SK-N-MC (cell line): ENCODE data around the gene SULF2.

Experiments used
- EZH2 ChIP-seq: fragments of 200-600 bp; sonication (generic); IDR thresholded peaks from one replicate; pipeline ENCODE4 v1.6.1; 2017; ENCODE audit warnings: antibody characterized with exemption
- POLR2AphosphoS5 ChIP-seq: IDR thresholded peaks from 2 replicates; pipeline ENCODE4 v1.6.1; 2012; ENCODE audit warnings: mild to moderate bottlenecking, low read depth, low read length, borderline replicate concordance

DNA sequence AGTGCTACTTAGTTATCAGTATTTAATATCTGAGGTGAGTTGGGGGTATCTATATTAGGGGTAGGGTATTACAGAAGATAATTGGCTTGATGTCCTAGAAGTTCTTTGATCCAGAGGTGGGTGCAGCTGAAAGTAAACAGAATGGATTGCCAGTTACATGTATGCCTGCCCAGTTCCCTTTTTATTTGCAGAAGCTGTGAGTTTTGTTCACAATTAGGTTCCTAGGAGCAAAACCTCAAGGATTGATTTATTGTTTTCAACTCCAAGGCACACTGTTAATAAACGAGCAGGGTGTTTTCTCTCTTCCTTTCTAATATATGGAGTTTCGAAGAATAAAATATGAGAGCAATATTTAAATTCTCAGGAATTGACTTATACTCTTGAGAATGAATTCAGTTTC lies 129.0 kb downstream of the SULF2 start:
- TF ChIP-seq POLR2AphosphoS5 (no peak), EZH2 (no peak)
